HEK293 (cell line): ENCODE data around the gene OCA2.

Source experiments
- ZFP69B ChIP-seq: fragments of 450-650 bp; formaldehyde crosslinking; IDR thresholded peaks from 2 replicates; pipeline ENCODE4 v1.5.1; 2016; ENCODE audit warnings: missing biosample characterization, missing genetic modification characterization
- TF ChIP-seq, protein P1 (sequence below): fragments of 450-650 bp; formaldehyde crosslinking; IDR thresholded peaks from 2 replicates; pipeline ENCODE4 v1.5.1; 2016; ENCODE audit warnings: missing biosample characterization, missing genetic modification characterization
- TF ChIP-seq, protein P2 (sequence below): fragments of 450-650 bp; formaldehyde crosslinking; IDR thresholded peaks from 2 replicates; pipeline ENCODE4 v1.5.1; 2016; ENCODE audit warnings: missing biosample characterization, missing genetic modification characterization

DNA sequence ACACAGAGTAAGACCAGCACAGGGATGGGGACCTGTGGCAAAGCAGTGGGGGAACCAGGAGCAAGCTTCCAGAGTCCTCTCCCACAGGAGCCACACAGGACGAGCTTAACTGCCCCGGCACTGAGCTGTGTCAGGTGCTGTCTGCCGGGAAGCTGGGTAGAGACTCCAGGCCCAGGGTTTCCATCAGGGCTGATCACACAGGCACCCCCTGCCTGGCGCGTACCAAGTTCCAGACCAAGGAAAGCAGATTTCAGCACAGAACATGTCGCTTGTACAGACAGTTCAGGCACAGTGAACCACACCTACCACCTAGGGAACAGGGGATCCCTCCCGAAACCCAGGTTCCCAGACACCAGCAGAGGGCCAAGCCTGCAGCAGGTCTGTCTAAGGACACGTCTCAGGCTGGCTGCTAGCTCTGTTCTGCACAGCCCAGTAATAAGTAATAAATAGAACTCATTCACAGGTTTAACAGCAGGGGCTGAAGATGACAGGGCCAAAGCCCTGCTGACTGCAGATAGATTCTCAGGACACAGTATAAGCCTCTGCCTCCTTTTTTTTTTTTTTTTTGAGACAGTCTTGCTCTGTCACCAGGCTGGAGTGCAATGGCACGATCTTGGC, 30.2 kb upstream of the OCA2 start:
- TF ChIP-seq, protein P1, sequence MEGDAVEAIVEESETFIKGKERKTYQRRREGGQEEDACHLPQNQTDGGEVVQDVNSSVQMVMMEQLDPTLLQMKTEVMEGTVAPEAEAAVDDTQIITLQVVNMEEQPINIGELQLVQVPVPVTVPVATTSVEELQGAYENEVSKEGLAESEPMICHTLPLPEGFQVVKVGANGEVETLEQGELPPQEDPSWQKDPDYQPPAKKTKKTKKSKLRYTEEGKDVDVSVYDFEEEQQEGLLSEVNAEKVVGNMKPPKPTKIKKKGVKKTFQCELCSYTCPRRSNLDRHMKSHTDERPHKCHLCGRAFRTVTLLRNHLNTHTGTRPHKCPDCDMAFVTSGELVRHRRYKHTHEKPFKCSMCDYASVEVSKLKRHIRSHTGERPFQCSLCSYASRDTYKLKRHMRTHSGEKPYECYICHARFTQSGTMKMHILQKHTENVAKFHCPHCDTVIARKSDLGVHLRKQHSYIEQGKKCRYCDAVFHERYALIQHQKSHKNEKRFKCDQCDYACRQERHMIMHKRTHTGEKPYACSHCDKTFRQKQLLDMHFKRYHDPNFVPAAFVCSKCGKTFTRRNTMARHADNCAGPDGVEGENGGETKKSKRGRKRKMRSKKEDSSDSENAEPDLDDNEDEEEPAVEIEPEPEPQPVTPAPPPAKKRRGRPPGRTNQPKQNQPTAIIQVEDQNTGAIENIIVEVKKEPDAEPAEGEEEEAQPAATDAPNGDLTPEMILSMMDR (tag by site-specific recombination) = no peak
- no peak for TF ChIP-seq ZFP69B
- TF ChIP-seq, protein P2, sequence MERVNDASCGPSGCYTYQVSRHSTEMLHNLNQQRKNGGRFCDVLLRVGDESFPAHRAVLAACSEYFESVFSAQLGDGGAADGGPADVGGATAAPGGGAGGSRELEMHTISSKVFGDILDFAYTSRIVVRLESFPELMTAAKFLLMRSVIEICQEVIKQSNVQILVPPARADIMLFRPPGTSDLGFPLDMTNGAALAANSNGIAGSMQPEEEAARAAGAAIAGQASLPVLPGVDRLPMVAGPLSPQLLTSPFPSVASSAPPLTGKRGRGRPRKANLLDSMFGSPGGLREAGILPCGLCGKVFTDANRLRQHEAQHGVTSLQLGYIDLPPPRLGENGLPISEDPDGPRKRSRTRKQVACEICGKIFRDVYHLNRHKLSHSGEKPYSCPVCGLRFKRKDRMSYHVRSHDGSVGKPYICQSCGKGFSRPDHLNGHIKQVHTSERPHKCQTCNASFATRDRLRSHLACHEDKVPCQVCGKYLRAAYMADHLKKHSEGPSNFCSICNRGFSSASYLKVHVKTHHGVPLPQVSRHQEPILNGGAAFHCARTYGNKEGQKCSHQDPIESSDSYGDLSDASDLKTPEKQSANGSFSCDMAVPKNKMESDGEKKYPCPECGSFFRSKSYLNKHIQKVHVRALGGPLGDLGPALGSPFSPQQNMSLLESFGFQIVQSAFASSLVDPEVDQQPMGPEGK = no peak
